Endothelial cell (in vitro differentiated cells): ENCODE measurements around the gene CCDC6. TPM values are rescaled to one million over a fixed set of nuclear protein-coding genes. Genes with fewer than 3 reads are reported as not detected.

Experiments
- DNase-seq: peaks from one replicate; pipeline ENCODE4 v3.0.0; 2021; ENCODE audit warnings: low spot score
- H3K27ac Mint-ChIP-seq: one replicate; pipeline ENCODE4 v1.8.0; 2021; ENCODE audit warnings: mixed read lengths, inconsistent platforms; ENCODE audit not compliant: unreplicated experiment
- H3K27me3 Mint-ChIP-seq: one replicate; pipeline ENCODE4 v1.8.0; 2021; ENCODE audit warnings: mild to moderate bottlenecking, moderate library complexity, mixed read lengths, inconsistent platforms; ENCODE audit not compliant: unreplicated experiment
- H3K36me3 Mint-ChIP-seq: one replicate; pipeline ENCODE4 v1.8.0; 2021; ENCODE audit warnings: mild to moderate bottlenecking, low read depth, mixed read lengths, inconsistent platforms; ENCODE audit not compliant: unreplicated experiment
- H3K4me1 Mint-ChIP-seq: one replicate; pipeline ENCODE4 v1.8.0; 2021; ENCODE audit warnings: mild to moderate bottlenecking, mixed read lengths, inconsistent platforms; ENCODE audit not compliant: unreplicated experiment
- H3K4me3 Mint-ChIP-seq: one replicate; pipeline ENCODE4 v1.8.0; 2021; ENCODE audit warnings: mild to moderate bottlenecking, mixed read lengths, inconsistent platforms; ENCODE audit not compliant: unreplicated experiment
- H3K9me3 Mint-ChIP-seq: one replicate; pipeline ENCODE4 v1.8.0; 2021; ENCODE audit warnings: mixed read lengths, inconsistent platforms; ENCODE audit not compliant: unreplicated experiment
- CTCF ChIP-seq: fragments of 200-600 bp; sonication (generic); IDR thresholded peaks from one replicate; pipeline ENCODE4 v1.5.0; 2021; ENCODE audit warnings: antibody characterized with exemption; ENCODE audit not compliant: unreplicated experiment
- total RNA-seq: library from RNA; stranded (reverse); fragmentation: NEBNext Ultra II Directional; extraction: Animal tissue kit (Norgen Biotek cat#: 25700); gene quantifications from one replicate; pipeline ENCODE4 v1.2.1, GENCODE V29; 2021; ENCODE audit not compliant: unreplicated experiment

Gene CCDC6
- total RNA-seq, 1 donor from 2014 or later: 27.7 TPM

DNA sequence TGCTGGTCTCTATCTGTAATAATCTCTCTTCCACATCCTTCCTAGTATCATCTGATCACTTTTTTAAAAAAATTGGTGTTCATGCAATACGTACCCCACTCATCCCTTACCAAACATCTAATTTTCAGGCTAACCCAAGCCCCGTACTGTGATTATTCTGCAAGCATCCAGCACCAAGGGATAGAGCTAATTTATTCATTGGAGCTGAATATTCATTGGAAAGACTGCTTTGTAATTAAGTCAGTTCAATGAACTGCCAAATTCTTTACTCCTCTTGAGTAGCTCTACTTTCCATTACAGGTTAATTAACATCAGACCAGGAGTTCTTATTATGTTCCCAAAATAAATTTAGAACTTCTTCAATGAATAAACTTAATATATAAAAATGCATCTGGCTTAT is 86.7 kb downstream of the CCDC6 start:
- H3K36me3 Mint-ChIP-seq: no peaks in the 10 kb centered on the region
- no peaks in the 10 kb centered on the region for H3K27me3 Mint-ChIP-seq
- H3K4me1 Mint-ChIP-seq: peaks cover 16% of the 10 kb centered on the region
- H3K9me3 Mint-ChIP-seq: no peaks in the 10 kb centered on the region
- H3K4me3 Mint-ChIP-seq: no peak overlapping the region
- DNase-seq: no peak
- H3K27ac Mint-ChIP-seq: no peak overlapping the region
- no peak for TF ChIP-seq CTCF

GRCh38 chr10:59819265-59819664 is 87.1 kb downstream of the CCDC6 start:
- Mint-ChIP-seq H3K4me1 (peaks cover 16% of the 10 kb centered on the region), H3K36me3 (no peaks in the 10 kb centered on the region), H3K27ac (peak overlapping the region; percentile 14), H3K4me3 (no peak overlapping the region), H3K27me3 (no peaks in the 10 kb centered on the region), H3K9me3 (no peaks in the 10 kb centered on the region)
- TF ChIP-seq CTCF: no peak
- no peak for DNase-seq

DNA sequence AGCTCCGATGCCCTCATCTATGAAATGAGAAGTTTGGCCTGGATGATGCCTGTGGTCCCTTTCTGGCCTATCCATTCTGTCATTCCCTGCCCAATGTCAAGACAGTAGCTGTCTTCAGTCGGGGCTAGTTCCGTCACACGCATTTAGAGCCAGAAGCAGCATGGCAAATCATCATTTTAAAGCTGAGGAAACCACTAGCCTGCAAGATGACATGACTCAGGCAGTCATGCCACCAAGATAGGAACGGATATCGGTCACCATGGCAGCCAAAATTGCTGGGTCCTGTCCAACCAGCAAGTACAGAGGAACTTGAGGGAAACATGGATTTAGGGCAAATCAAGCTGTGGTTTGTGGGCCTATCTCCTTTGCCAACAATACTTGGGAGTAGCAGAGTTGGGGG is 88.6 kb downstream of the CCDC6 start:
- no peak overlapping the region for H3K27ac Mint-ChIP-seq
- no peaks in the 10 kb centered on the region for H3K9me3 Mint-ChIP-seq

GRCh38 chr10:59814878-59815277 is 91.5 kb downstream of the CCDC6 start:
- Mint-ChIP-seq H3K4me3 (no peak overlapping the region), H3K9me3 (no peaks in the 10 kb centered on the region), H3K27me3 (no peaks in the 10 kb centered on the region), H3K27ac (no peak overlapping the region), H3K36me3 (peaks cover 10% of the 10 kb centered on the region), H3K4me1 (peaks cover 15% of the 10 kb centered on the region)
- no peak for DNase-seq
- no peak for TF ChIP-seq CTCF

More for the DNA sequence above, 88.6 kb downstream of the CCDC6 start:
- H3K4me3 Mint-ChIP-seq: no peak overlapping the region
- no peaks in the 10 kb centered on the region for H3K36me3 Mint-ChIP-seq
- peaks cover 16% of the 10 kb centered on the region for H3K4me1 Mint-ChIP-seq
- no peaks in the 10 kb centered on the region for H3K27me3 Mint-ChIP-seq
- no peak for TF ChIP-seq CTCF
- DNase-seq: no peak

DNA sequence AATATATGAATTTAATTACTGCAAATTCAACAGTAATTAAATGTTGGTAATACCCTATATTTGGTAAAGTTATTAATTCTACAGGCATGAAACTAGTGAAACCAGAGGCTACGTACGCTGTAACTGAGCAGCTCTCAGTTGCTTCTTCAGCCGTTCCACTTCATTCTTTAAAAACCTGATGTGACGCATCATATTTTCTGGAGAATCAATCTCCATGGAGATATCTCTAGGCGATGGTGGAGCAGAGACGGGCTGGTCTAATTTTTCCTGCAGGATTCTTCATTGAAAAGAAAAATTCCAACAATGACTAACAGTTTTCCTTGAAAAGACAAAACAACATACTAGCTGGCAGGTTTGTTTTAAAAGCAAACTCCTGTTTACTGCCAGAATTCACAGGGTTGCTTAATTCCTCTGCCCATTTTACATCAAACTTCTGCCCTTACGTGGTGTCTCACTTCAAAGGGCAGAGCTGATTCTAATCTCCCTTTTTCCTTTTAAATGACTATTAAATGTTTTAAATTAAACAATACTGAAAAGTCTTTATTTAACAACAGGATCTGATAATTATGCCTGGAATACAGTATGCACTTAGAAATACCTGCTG is 93.7 kb downstream of the CCDC6 start:
- Mint-ChIP-seq H3K4me1 (peaks cover 6% of the 10 kb centered on the region), H3K4me3 (no peak overlapping the region), H3K27ac (no peak overlapping the region), H3K36me3 (peaks cover 14% of the 10 kb centered on the region), H3K27me3 (no peaks in the 10 kb centered on the region), H3K9me3 (no peaks in the 10 kb centered on the region)
- TF ChIP-seq CTCF: no peak
- DNase-seq: no peak
